Measurements from ENCODE around the gene SGMS1.

- TF ChIP-seq, protein P1, sequence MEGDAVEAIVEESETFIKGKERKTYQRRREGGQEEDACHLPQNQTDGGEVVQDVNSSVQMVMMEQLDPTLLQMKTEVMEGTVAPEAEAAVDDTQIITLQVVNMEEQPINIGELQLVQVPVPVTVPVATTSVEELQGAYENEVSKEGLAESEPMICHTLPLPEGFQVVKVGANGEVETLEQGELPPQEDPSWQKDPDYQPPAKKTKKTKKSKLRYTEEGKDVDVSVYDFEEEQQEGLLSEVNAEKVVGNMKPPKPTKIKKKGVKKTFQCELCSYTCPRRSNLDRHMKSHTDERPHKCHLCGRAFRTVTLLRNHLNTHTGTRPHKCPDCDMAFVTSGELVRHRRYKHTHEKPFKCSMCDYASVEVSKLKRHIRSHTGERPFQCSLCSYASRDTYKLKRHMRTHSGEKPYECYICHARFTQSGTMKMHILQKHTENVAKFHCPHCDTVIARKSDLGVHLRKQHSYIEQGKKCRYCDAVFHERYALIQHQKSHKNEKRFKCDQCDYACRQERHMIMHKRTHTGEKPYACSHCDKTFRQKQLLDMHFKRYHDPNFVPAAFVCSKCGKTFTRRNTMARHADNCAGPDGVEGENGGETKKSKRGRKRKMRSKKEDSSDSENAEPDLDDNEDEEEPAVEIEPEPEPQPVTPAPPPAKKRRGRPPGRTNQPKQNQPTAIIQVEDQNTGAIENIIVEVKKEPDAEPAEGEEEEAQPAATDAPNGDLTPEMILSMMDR (IDR thresholded peaks at IDR 0.05): no peak
- no peak for TF ChIP-seq POLR2A (IDR thresholded peaks at IDR 0.05)
Observed at GRCh38 chr10:50384238-50384637, 239.5 kb downstream of the SGMS1 start.
